Peyer's patch (tissue), 4 donors: ENCODE results near the gene CTF1. TPM values are rescaled to one million over a fixed set of nuclear protein-coding genes. Genes with fewer than 3 reads are reported as not detected.

ENCODE experiments used
- DNase-seq, 3 donors: peaks; one replicate each; pipeline ENCODE4 v3.0.0-alpha.2; 2017 to 2019
- H3K27ac ChIP-seq, 4 donors: fragments of 200-600 bp; sonication (generic); one replicate each; pipeline ENCODE4 v1.5.1; 2016 to 2019
- H3K27me3 ChIP-seq, 2 donors: fragments of 200-600 bp; sonication (generic); one replicate each; pipeline ENCODE4 v1.5.1; 2019
- H3K36me3 ChIP-seq, 3 donors: fragments of 200-600 bp; sonication (generic); one replicate each; pipeline ENCODE4 v1.5.1; 2016 to 2019
- H3K4me1 ChIP-seq, 4 donors: fragments of 200-600 bp; sonication (generic); one replicate each; pipeline ENCODE4 v1.5.1; 2016 to 2019
- H3K4me3 ChIP-seq, 4 donors: fragments of 200-600 bp; sonication (generic); 1 replicate in 3 of 4; 2 replicates in 1 of 4; pipeline ENCODE4 v1.5.1; 2016 to 2019; ENCODE audit warnings: mild to moderate bottlenecking in 1 of 4
- H3K9me3 ChIP-seq, 4 donors: fragments of 200-600 bp; sonication (generic); one replicate each; pipeline ENCODE4 v1.5.1; 2016 to 2019; ENCODE audit warnings: mild to moderate bottlenecking in 1 of 4
- POLR2A ChIP-seq, 2 donors: fragments of 450-650 bp; IDR thresholded peaks; one replicate each; pipeline ENCODE4 v1.5.1; 2017; ENCODE audit warnings: antibody characterized with exemption in 2 of 2, mild to moderate bottlenecking in 2 of 2, moderate library complexity in 2 of 2
- total RNA-seq, 4 donors: library from RNA; depleted of rRNA; stranded (reverse); fragments of >200 nt; gene quantifications; one replicate each; pipeline ENCODE4 v1.1.0, GENCODE V29; 2016
- TF ChIP-seq, protein P1 (sequence below), 6 experiments: fragments of 450-650 bp in 4 of 6; fragments of 200-600 bp in 2 of 6; sonication (generic) in 1 of 6; IDR thresholded peaks; one replicate each; pipeline ENCODE4 v1.5.1; 2017 to 2019; ENCODE audit warnings: antibody characterized with exemption in 6 of 6, mild to moderate bottlenecking in 3 of 6, moderate library complexity in 1 of 6

The CTF1 gene
- total RNA-seq, 4 donors from 2014 or later: 1.2 TPM; not detected in 3

DNA sequence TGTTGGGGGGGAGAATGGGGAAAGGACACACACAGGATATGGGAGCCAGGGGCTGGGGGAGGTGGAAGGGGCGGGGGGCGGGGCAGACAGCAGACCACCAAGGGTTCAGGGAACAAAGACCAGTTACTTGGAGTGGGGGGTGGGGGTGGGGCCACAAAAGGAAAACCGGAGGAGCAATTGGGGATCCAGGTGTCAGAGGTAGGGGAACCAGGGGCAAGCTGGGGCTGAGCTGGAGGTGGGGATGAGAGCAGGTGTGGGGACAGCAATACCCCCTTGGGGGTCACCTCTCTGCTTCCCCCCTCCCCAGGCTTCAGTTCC lies 51.1 kb downstream of the CTF1 start:
- no peaks in the 10 kb centered on the region for H3K9me3 ChIP-seq
- no peak for DNase-seq
- peak overlapping the region; percentile 71 to 98 (median 93) for H3K27ac ChIP-seq
- H3K4me3 ChIP-seq: no peak overlapping the region
- TF ChIP-seq, protein P1, sequence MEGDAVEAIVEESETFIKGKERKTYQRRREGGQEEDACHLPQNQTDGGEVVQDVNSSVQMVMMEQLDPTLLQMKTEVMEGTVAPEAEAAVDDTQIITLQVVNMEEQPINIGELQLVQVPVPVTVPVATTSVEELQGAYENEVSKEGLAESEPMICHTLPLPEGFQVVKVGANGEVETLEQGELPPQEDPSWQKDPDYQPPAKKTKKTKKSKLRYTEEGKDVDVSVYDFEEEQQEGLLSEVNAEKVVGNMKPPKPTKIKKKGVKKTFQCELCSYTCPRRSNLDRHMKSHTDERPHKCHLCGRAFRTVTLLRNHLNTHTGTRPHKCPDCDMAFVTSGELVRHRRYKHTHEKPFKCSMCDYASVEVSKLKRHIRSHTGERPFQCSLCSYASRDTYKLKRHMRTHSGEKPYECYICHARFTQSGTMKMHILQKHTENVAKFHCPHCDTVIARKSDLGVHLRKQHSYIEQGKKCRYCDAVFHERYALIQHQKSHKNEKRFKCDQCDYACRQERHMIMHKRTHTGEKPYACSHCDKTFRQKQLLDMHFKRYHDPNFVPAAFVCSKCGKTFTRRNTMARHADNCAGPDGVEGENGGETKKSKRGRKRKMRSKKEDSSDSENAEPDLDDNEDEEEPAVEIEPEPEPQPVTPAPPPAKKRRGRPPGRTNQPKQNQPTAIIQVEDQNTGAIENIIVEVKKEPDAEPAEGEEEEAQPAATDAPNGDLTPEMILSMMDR (IDR thresholded peaks at IDR 0.05): no peak
- TF ChIP-seq POLR2A (IDR thresholded peaks at IDR 0.05): no peak
- H3K4me1 ChIP-seq: peaks cover 0 to 33% (median 7%) of the 10 kb centered on the region in 4 donors
- no peaks in the 10 kb centered on the region for H3K27me3 ChIP-seq
- peaks cover 0 to 14% (median 0%) of the 10 kb centered on the region in 3 donors for H3K36me3 ChIP-seq

DNA sequence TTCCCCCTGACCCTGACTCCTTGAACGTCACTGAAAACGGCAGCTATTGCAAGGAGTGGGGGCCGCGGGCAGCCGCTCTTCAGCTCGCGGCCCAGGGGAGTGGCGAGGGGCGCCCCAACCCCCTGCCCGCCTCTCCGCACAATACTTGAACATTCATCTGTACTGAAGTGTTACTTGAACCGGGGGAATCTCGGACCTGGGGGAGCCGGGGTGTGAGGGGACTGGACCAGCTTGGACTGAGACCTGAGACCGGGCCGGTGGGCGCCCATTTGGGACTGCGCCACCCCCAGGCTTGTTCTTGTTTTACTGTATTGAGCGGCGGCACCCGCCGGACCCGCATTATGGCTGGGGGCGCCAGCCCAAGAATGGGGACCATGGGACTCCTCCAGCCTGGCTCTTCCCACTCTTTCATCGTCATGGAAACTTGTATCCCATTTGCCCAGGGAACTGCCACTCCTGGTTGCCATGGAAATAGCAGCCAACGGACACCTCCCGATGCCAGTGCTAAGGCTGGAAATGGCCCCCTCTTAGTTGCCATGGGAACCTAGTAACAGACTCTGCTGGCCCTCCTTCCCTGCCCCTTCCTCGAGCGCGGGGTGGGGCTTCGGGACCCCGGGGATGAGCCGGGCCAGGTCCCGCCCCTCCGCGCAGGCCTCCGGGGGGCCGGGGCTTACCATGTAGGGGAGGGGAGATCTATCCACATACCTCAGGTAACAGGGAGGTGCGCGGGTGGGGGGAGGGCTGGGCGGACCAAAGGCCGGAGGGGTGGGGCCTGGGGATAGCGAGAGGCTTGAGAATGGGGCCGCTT lies 51.6 kb downstream of the CTF1 start:
- peaks cover 0 to 9% (median 0%) of the 10 kb centered on the region in 3 donors for H3K36me3 ChIP-seq
- TF ChIP-seq, protein P1 (IDR thresholded peaks at IDR 0.05): no peak
- TF ChIP-seq POLR2A (IDR thresholded peaks at IDR 0.05): no peak

GRCh38 chr16:30948667-30949649 lies 52.5 kb downstream of the CTF1 start, which contains the start of gene ORAI3:
TSS of gene ORAI3 (plus strand) at chr16:30949068. CDS start at chr16:30949290, 222 bp downstream.
- H3K36me3 ChIP-seq: peaks cover 0 to 4% (median 0%) of the 10 kb centered on the region in 3 donors

More for the DNA sequence above, 51.6 kb downstream of the CTF1 start:
- peak overlapping the region; percentile 58 to 98 (median 96) for H3K4me3 ChIP-seq
- peak; percentile 51 to 85 (median 73) for DNase-seq
- H3K27ac ChIP-seq: peak overlapping the region; percentile 71 to 98 (median 93)
- H3K9me3 ChIP-seq: no peaks in the 10 kb centered on the region
- no peaks in the 10 kb centered on the region for H3K27me3 ChIP-seq
- peaks cover 0 to 27% (median 7%) of the 10 kb centered on the region in 4 donors for H3K4me1 ChIP-seq

DNA sequence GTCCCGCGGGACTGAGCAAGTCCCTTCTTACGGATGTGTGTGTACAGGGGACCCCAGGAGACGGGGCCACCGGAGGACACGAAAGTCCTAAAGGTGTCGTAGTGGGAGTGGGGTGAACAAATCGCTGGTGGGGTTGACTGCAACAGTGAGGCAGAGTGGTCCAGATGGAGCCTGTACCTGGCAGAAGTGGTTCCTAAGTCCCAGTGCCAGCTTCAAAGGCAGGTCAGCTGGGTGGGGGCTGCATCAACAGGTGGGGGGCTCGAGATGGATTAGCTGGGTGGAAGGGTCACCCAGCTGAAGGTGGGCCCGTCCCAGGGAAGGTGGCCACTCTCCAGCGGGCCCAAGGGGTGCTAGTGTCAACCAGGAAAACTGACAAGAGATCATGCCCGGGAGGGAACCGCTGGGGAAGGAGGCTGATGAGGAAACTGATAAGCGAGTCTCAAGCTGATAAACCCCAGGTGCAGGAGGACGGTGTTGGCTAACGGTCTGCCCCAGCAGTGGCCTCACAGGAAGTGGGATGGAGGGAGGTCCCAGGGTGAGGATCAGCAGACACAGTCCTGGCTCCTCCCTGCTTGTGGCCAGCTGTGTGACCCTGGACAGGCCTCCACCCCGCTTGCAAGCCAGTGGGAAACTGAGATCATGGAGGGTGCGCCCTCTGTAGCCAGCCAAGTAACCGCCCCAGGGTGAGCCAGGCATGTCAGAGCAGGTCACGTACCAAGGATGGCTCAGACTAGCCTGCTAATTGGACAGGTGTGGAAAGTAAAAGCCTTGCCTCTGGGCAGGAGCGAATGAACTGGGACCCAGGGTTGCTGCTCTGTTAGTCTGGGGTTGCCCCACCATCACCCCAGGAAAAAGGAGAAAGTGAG lies 53.5 kb downstream of the CTF1 start:
- DNase-seq: peak; percentile 71 to 90 (median 85)
- H3K4me3 ChIP-seq: peak overlapping the region; percentile 58 to 98 (median 96)
- peak overlapping the region; percentile 71 to 98 (median 93) for H3K27ac ChIP-seq
- H3K36me3 ChIP-seq: no peaks in the 10 kb centered on the region
- H3K4me1 ChIP-seq: peaks cover 2 to 37% (median 7%) of the 10 kb centered on the region in 4 donors
- TF ChIP-seq, protein P1 (IDR thresholded peaks at IDR 0.05): peak in 1 of 6 experiments; percentile 8
- TF ChIP-seq POLR2A (IDR thresholded peaks at IDR 0.05): peak; percentile 47 to 65
- H3K27me3 ChIP-seq: no peaks in the 10 kb centered on the region
- no peaks in the 10 kb centered on the region for H3K9me3 ChIP-seq

More at GRCh38 chr16:30948667-30949649, 52.5 kb downstream of the CTF1 start, which contains the start of gene ORAI3:
- Histone ChIP-seq H3K4me1 (peaks cover 2 to 36% (median 7%) of the 10 kb centered on the region in 4 donors), H3K4me3 (peak within 1 kb of the TSS; percentile 58 to 98 (median 96)), H3K9me3 (no peaks in the 10 kb centered on the region), H3K27me3 (no peaks in the 10 kb centered on the region), H3K27ac (peak within 1 kb of the TSS; percentile 71 to 98 (median 93))
- DNase-seq: peak; percentile 83 to 89 (median 84)
- TF ChIP-seq POLR2A (IDR thresholded peaks at IDR 0.05): peak; percentile 62 to 70
- TF ChIP-seq, protein P1 (IDR thresholded peaks at IDR 0.05): no peak
